Neural cell (in vitro differentiated cells): ENCODE measurements around the gene SUPT3H. TPM values are rescaled to one million over a fixed set of nuclear protein-coding genes. Genes with fewer than 3 reads are reported as not detected.

Source experiments
- H2AFZ ChIP-seq: fragments of 200-600, 300-800 bp; sonication (generic), shearing (Covaris generic); 2 replicates; pipeline ENCODE4 v1.6.0; 2014; ENCODE audit warnings: low read depth, mild to moderate bottlenecking, antibody characterized with exemption, low read length, moderate library complexity
- H3F3A ChIP-seq: fragments of 200-600 bp; shearing (Covaris generic); 2 replicates; pipeline ENCODE4 v1.6.1; 2016; ENCODE audit warnings: mild to moderate bottlenecking, moderate library complexity, mixed read lengths, antibody characterized with exemption, low read length; ENCODE audit not compliant: insufficient read depth, poor library complexity, severe bottlenecking
- H3K27ac ChIP-seq: fragments of 200-600, 300-800 bp; sonication (generic), shearing (Covaris generic); 2 replicates; pipeline ENCODE4 v1.5.1; 2014; ENCODE audit warnings: mild to moderate bottlenecking, low read length, moderate library complexity
- H3K27me3 ChIP-seq: fragments of 300-800, 200-600 bp; sonication (generic), shearing (Covaris generic); 2 replicates; pipeline ENCODE4 v1.6.0; 2014; ENCODE audit warnings: mild to moderate bottlenecking, low read depth, low read length, moderate library complexity; ENCODE audit not compliant: insufficient read depth
- H3K36me3 ChIP-seq: fragments of 300-800, 200-600 bp; sonication (generic), shearing (Covaris generic); 2 replicates; pipeline ENCODE4 v1.5.1; 2014; ENCODE audit warnings: mild to moderate bottlenecking, antibody characterized with exemption, low read length, moderate library complexity; ENCODE audit not compliant: insufficient read depth
- H3K4me2 ChIP-seq: fragments of 300-800, 200-600 bp; sonication (generic), shearing (Covaris generic); 2 replicates; pipeline ENCODE4 v1.6.0; 2014; ENCODE audit warnings: mild to moderate bottlenecking, low read length
- H3K4me3 ChIP-seq: fragments of 300-800, 200-600 bp; sonication (generic), shearing (Covaris generic); 2 replicates; pipeline ENCODE4 v1.5.1; 2014; ENCODE audit warnings: mild to moderate bottlenecking, low read length, moderate library complexity
- H3K79me2 ChIP-seq: fragments of 200-600 bp; shearing (Covaris generic); replicated peaks from 2 replicates; pipeline ENCODE4 v1.6.0; 2014; ENCODE audit warnings: mild to moderate bottlenecking, low read length, moderate library complexity; ENCODE audit not compliant: insufficient read depth
- H3K9ac ChIP-seq: fragments of 300-800, 200-600 bp; sonication (generic), shearing (Covaris generic); 2 replicates; pipeline ENCODE4 v1.6.1; 2016; ENCODE audit warnings: mild to moderate bottlenecking, low read length, mixed read lengths
- H3K9me2 ChIP-seq: fragments of 200-600 bp; shearing (Covaris generic); 2 replicates; pipeline ENCODE4 v1.6.1; 2016; ENCODE audit warnings: mild to moderate bottlenecking, low read length, mixed read lengths; ENCODE audit not compliant: insufficient read depth
- H3K9me3 ChIP-seq: fragments of 200-600, 300-800 bp; sonication (generic), shearing (Covaris generic); 2 replicates; pipeline ENCODE4 v1.6.1; 2016; ENCODE audit warnings: mild to moderate bottlenecking, mixed run types, low read length, moderate library complexity, mixed read lengths
- H4K20me1 ChIP-seq: fragments of 200-600 bp; shearing (Covaris generic); 2 replicates; pipeline ENCODE4 v1.6.1; 2016; ENCODE audit warnings: mild to moderate bottlenecking, mixed run types; ENCODE audit not compliant: insufficient read depth
- CTCF ChIP-seq: fragments of 450-650 bp; IDR thresholded peaks from 2 replicates; pipeline ENCODE4 v1.5.1; 2014; ENCODE audit warnings: antibody characterized with exemption, mild to moderate bottlenecking, moderate library complexity; ENCODE audit not compliant: poor library complexity, severe bottlenecking
- EP300 ChIP-seq: fragments of 450-650 bp; conservative IDR thresholded peaks from 2 replicates; pipeline ENCODE4 v1.6.1; 2014; ENCODE audit warnings: antibody characterized with exemption, mild to moderate bottlenecking, moderate library complexity; ENCODE audit not compliant: poor library complexity, severe bottlenecking
- EZH2 ChIP-seq: fragments of 200-600, 300-800 bp; shearing (Covaris generic), sonication (generic); IDR thresholded peaks from 2 replicates; pipeline ENCODE4 v1.6.1; 2014; ENCODE audit warnings: antibody characterized with exemption, low read length, borderline replicate concordance, mild to moderate bottlenecking; ENCODE audit not compliant: insufficient read depth, poor library complexity, severe bottlenecking
- MXI1 ChIP-seq: fragments of 450-650 bp; conservative IDR thresholded peaks from 2 replicates; pipeline ENCODE4 v1.6.1; 2014; ENCODE audit warnings: antibody characterized with exemption, mild to moderate bottlenecking; ENCODE audit not compliant: poor library complexity, severe bottlenecking
- POLR2AphosphoS5 ChIP-seq: IDR thresholded peaks from 2 replicates; pipeline ENCODE4 v1.6.1; 2012
- RAD21 ChIP-seq: fragments of 450-650 bp; conservative IDR thresholded peaks from 2 replicates; pipeline ENCODE4 v1.6.1; 2014; ENCODE audit warnings: antibody characterized with exemption, mild to moderate bottlenecking, moderate library complexity
- REST ChIP-seq: IDR thresholded peaks from 2 replicates; pipeline ENCODE4 v1.6.1; 2012; ENCODE audit warnings: borderline replicate concordance
- SMC3 ChIP-seq: fragments of 450-650 bp; conservative IDR thresholded peaks from 2 replicates; pipeline ENCODE4 v1.6.1; 2014; ENCODE audit warnings: antibody characterized with exemption, mild to moderate bottlenecking, moderate library complexity; ENCODE audit not compliant: poor library complexity
- TAF1 ChIP-seq: IDR thresholded peaks from 2 replicates; pipeline ENCODE4 v1.6.1; 2012; ENCODE audit warnings: low read depth
- polyA plus RNA-seq: library from polyadenylated mRNA; depleted of rRNA; stranded (reverse); fragments of >200 nt; gene quantifications from 2 replicates; pipeline ENCODE4 v1.2.3, GENCODE V29; 2014

SUPT3H gene
- polyA plus RNA-seq, 1 donor from 2014 or later = 6.8 TPM

GRCh38 chr6:44782892-44783291 lies 594.8 kb downstream of the SUPT3H start:
- no peaks in the 10 kb centered on the region for H3K36me3 ChIP-seq
- H3K9me3 ChIP-seq = no peaks in the 10 kb centered on the region
- no peak overlapping the region for H3K4me3 ChIP-seq
- no peaks in the 10 kb centered on the region for H3K79me2 ChIP-seq
- no peaks in the 10 kb centered on the region for H3F3A ChIP-seq
- no peaks in the 10 kb centered on the region for H3K27me3 ChIP-seq
- H3K27ac ChIP-seq = no peak overlapping the region
- no peak overlapping the region for H3K9ac ChIP-seq
- no peaks in the 10 kb centered on the region for H3K9me2 ChIP-seq
- TF ChIP-seq POLR2AphosphoS5 = no peak
- TF ChIP-seq MXI1 = no peak
- TF ChIP-seq RAD21 = no peak
- no peak for TF ChIP-seq EZH2
- TF ChIP-seq EP300 = no peak
- no peak for TF ChIP-seq REST
- no peak for TF ChIP-seq TAF1
- no peak for TF ChIP-seq SMC3
- no peak for TF ChIP-seq CTCF
- H2AFZ ChIP-seq = no peak overlapping the region
- H4K20me1 ChIP-seq = no peaks in the 10 kb centered on the region
- H3K4me2 ChIP-seq = no peak overlapping the region

- H3K4me2 ChIP-seq = no peak overlapping the region
- no peak overlapping the region for H3K9ac ChIP-seq
- H3K79me2 ChIP-seq = no peaks in the 10 kb centered on the region
- H3K27me3 ChIP-seq = no peaks in the 10 kb centered on the region
- no peaks in the 10 kb centered on the region for H4K20me1 ChIP-seq
- TF ChIP-seq POLR2AphosphoS5 = no peak
- no peak for TF ChIP-seq SMC3
- TF ChIP-seq EP300 = no peak
- H2AFZ ChIP-seq = no peak overlapping the region
- H3K9me3 ChIP-seq = no peaks in the 10 kb centered on the region
- H3K4me3 ChIP-seq = no peak overlapping the region
- no peaks in the 10 kb centered on the region for H3K36me3 ChIP-seq
- H3K27ac ChIP-seq = no peak overlapping the region
- H3F3A ChIP-seq = no peaks in the 10 kb centered on the region
- H3K9me2 ChIP-seq = no peaks in the 10 kb centered on the region
Measured at GRCh38 chr6:44781912-44782597, 595.7 kb downstream of the SUPT3H start.
